ENCODE results near the gene EXOC6B.
"Not testable (repeated sequence)": the region's sequence is repeated elsewhere in the genome, so short reads cannot be mapped to it uniquely, and the experiment has no call there.

EXOC6B gene

DNA sequence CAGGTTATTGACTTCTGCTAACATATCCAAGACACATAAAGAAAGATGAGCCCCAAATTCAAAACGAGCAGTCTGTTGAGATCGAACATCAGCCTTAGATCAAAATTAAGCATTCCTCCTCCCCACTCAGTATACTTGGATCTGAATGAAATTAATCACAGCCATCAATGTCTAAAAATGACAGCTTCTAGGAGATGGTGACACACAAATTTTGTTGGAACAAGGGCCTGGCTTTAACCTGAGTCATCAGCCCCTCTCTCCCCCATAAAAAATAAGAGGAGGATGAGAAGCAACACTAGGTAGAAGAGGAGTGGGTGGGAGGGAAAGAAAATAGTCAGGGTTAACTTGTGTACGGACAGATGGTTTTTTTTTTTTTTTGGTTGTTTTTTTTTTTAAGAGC is 223.1 kb downstream of the EXOC6B start:
- Histone ChIP-seq H3K27ac (ENCODE audit: low read length) (no peak overlapping the region), H3K9ac (ENCODE audit: low read depth, low read length) (no peak overlapping the region), H3K9me3 (ENCODE audit: insufficient read depth, low read length, severe bottlenecking) (no peaks in the 10 kb centered on the region), H3K36me3 (ENCODE audit: insufficient read depth, low read length) (no peaks in the 10 kb centered on the region), H3K79me2 (ENCODE audit: insufficient read depth, low read length) (no peaks in the 10 kb centered on the region), H3K27me3 (ENCODE audit: insufficient read depth, low read length, poor library complexity) (no peaks in the 10 kb centered on the region), H2AFZ (ENCODE audit: low read depth, low read length) (no peak overlapping the region), H3K4me1 (ENCODE audit: insufficient read depth, low read length) (no peaks in the 10 kb centered on the region), H4K20me1 (ENCODE audit: insufficient read depth, low read length) (no peaks in the 10 kb centered on the region), H3K4me2 (ENCODE audit: insufficient read depth, low read length) (no peak overlapping the region), H3K4me3 (ENCODE audit: low read depth in 1 of 2, low read length in 2 of 2) (no peak overlapping the region)
- TF ChIP-seq, protein P1, sequence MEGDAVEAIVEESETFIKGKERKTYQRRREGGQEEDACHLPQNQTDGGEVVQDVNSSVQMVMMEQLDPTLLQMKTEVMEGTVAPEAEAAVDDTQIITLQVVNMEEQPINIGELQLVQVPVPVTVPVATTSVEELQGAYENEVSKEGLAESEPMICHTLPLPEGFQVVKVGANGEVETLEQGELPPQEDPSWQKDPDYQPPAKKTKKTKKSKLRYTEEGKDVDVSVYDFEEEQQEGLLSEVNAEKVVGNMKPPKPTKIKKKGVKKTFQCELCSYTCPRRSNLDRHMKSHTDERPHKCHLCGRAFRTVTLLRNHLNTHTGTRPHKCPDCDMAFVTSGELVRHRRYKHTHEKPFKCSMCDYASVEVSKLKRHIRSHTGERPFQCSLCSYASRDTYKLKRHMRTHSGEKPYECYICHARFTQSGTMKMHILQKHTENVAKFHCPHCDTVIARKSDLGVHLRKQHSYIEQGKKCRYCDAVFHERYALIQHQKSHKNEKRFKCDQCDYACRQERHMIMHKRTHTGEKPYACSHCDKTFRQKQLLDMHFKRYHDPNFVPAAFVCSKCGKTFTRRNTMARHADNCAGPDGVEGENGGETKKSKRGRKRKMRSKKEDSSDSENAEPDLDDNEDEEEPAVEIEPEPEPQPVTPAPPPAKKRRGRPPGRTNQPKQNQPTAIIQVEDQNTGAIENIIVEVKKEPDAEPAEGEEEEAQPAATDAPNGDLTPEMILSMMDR (IDR thresholded peaks at IDR 0.05; ENCODE audit: borderline replicate concordance, extremely low read depth, low read length, poor library complexity, severe bottlenecking) = no peak
- no peak for TF ChIP-seq EZH2 (IDR thresholded peaks at IDR 0.05; ENCODE audit: borderline replicate concordance, low read depth, low read length, severe bottlenecking)
- DNase-seq (no peak), ATAC-seq (ENCODE audit: insufficient read depth, low read depth) (no peak)

DNA sequence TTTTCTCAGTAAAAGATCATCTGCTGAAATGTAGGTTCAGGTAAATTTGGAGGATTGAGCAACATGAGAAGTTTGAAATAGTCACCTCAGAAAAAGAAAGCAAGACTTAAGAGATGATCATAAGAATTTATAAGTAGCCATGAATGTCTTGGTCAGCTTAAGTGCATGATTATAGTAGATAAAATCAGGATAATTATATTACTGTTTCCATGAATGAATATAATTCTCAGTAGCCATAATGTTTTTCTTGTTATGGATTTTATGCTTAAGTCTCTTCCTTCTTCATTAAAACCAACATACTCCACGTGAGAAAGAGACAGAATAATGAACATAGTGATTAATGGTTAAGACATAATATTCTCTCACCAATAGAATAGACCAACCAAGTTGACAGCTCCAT is 223.7 kb downstream of the EXOC6B start:
- DNase-seq (no peak), ATAC-seq (ENCODE audit: insufficient read depth, low read depth) (no peak)
- no peak overlapping the region for H3K9ac ChIP-seq (ENCODE audit: low read depth, low read length)
- H4K20me1 ChIP-seq (ENCODE audit: insufficient read depth, low read length) = no peaks in the 10 kb centered on the region
- no peak overlapping the region for H3K4me2 ChIP-seq (ENCODE audit: insufficient read depth, low read length)
- no peak overlapping the region for H3K4me3 ChIP-seq (ENCODE audit: low read depth in 1 of 2, low read length in 2 of 2)
- no peaks in the 10 kb centered on the region for H3K27me3 ChIP-seq (ENCODE audit: insufficient read depth, low read length, poor library complexity)
- H3K79me2 ChIP-seq (ENCODE audit: insufficient read depth, low read length) = no peaks in the 10 kb centered on the region
- H3K36me3 ChIP-seq (ENCODE audit: insufficient read depth, low read length) = no peaks in the 10 kb centered on the region
- no peak overlapping the region for H2AFZ ChIP-seq (ENCODE audit: low read depth, low read length)
- H3K4me1 ChIP-seq (ENCODE audit: insufficient read depth, low read length) = no peaks in the 10 kb centered on the region
- TF ChIP-seq, protein P1 (IDR thresholded peaks at IDR 0.05; ENCODE audit: borderline replicate concordance, extremely low read depth, low read length, poor library complexity, severe bottlenecking) = no peak
- no peak for TF ChIP-seq EZH2 (IDR thresholded peaks at IDR 0.05; ENCODE audit: borderline replicate concordance, low read depth, low read length, severe bottlenecking)
- H3K9me3 ChIP-seq (ENCODE audit: insufficient read depth, low read length, severe bottlenecking) = no peaks in the 10 kb centered on the region
- no peak overlapping the region for H3K27ac ChIP-seq (ENCODE audit: low read length)

GRCh38 chr2:72583836-72584235 is 242.0 kb downstream of the EXOC6B start:
- not testable (repeated sequence) for H3K9ac ChIP-seq (ENCODE audit: low read depth, low read length); DNase-seq; H3K79me2 ChIP-seq (ENCODE audit: insufficient read depth, low read length); H3K4me3 ChIP-seq (ENCODE audit: low read depth in 1 of 2, low read length in 2 of 2); H3K36me3 ChIP-seq (ENCODE audit: insufficient read depth, low read length); H3K9me3 ChIP-seq (ENCODE audit: insufficient read depth, low read length, severe bottlenecking); H4K20me1 ChIP-seq (ENCODE audit: insufficient read depth, low read length); H3K4me2 ChIP-seq (ENCODE audit: insufficient read depth, low read length); H3K27ac ChIP-seq (ENCODE audit: low read length); ATAC-seq (ENCODE audit: insufficient read depth, low read depth); H3K27me3 ChIP-seq (ENCODE audit: insufficient read depth, low read length, poor library complexity); H3K4me1 ChIP-seq (ENCODE audit: insufficient read depth, low read length); H2AFZ ChIP-seq (ENCODE audit: low read depth, low read length)

DNA sequence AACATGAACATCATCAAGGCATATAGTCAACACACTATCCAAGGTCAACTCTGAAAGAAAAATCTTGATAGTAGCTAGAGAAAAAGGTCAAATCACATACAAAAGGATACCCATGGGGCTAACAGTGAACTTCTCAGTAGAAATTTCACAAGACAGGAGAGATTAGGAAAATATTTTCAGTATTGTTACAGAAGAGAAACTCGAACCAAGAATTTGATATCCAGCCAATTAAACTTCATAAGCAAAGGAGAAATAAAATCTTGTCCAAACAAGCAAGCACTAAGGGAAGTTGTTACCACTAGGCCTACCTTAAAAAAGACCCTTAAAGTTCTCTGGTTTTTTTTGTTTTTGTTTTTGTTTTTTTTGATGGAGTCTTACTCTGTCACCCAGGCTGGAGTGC is 242.5 kb downstream of the EXOC6B start:
- Histone ChIP-seq H4K20me1 (ENCODE audit: insufficient read depth, low read length) (no peaks in the 10 kb centered on the region), H3K4me2 (ENCODE audit: insufficient read depth, low read length) (no peak overlapping the region), H3K79me2 (ENCODE audit: insufficient read depth, low read length) (no peaks in the 10 kb centered on the region), H3K4me3 (ENCODE audit: low read depth in 1 of 2, low read length in 2 of 2) (no peak overlapping the region), H3K9me3 (ENCODE audit: insufficient read depth, low read length, severe bottlenecking) (no peaks in the 10 kb centered on the region), H3K9ac (ENCODE audit: low read depth, low read length) (no peak overlapping the region), H3K4me1 (ENCODE audit: insufficient read depth, low read length) (no peaks in the 10 kb centered on the region), H3K27ac (ENCODE audit: low read length) (no peak overlapping the region), H3K27me3 (ENCODE audit: insufficient read depth, low read length, poor library complexity) (no peaks in the 10 kb centered on the region), H3K36me3 (ENCODE audit: insufficient read depth, low read length) (no peaks in the 10 kb centered on the region), H2AFZ (ENCODE audit: low read depth, low read length) (no peak overlapping the region)
- TF ChIP-seq, protein P1 (IDR thresholded peaks at IDR 0.05; ENCODE audit: borderline replicate concordance, extremely low read depth, low read length, poor library complexity, severe bottlenecking) = no peak
- ATAC-seq (ENCODE audit: insufficient read depth, low read depth) (no peak), DNase-seq (no peak)
